HG03575 (cell line): ENCODE results near the gene MLLT10.

Experiments
- ATAC-seq: cut with Tn5 transposase; IDR thresholded peaks from one replicate; pipeline ENCODE4 v1.9.1; 2021; ENCODE audit not compliant: unreplicated experiment, insufficient number of reproducible peaks, low FRiP score; ENCODE audit errors: extremely low read depth

The MLLT10 gene

DNA sequence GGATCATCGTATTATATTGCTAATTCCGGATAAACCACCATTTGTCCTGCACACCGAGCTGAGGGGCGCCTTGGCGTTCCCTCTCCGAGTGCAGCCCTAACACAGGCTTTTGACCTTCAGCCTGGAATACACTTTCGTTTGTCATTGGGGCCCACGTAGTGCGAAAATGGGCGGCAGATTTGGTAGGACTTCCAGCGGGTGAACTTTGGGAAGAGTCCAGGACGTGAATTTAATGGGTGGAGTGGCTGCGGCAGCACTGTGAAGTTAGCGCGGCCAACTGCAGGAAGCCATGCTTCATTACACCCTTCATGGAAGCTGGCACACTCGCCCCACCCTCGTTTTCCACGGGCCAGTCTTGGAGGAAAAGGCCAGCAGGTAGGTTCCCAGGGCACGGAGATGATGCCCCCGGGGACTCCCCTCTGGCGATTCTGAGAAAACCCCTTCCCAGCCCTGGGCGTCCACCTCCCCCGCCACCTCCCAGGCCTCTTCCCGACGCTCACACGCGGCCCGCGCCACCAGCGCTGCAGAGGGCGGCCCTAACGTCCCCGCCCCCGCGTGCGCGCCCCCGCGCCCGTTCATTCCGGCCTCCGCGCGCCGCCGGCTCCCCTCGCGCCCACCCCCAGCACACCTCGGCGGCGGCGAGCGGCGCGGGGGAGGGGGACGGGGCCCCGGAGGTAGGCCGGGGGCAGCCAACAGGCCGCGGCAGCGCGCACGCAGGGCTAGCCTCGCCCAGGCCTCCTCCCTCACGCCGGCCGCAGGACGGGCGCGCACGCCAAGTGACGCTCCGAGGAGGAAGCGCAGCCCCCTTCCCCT is at the start of gene MLLT10:
MLLT10 (plus strand) TSS at position 766 of the 813 bp plus-strand sequence. CDS start 413 bp downstream, outside the sequence.
- ATAC-seq, result no peak

DNA sequence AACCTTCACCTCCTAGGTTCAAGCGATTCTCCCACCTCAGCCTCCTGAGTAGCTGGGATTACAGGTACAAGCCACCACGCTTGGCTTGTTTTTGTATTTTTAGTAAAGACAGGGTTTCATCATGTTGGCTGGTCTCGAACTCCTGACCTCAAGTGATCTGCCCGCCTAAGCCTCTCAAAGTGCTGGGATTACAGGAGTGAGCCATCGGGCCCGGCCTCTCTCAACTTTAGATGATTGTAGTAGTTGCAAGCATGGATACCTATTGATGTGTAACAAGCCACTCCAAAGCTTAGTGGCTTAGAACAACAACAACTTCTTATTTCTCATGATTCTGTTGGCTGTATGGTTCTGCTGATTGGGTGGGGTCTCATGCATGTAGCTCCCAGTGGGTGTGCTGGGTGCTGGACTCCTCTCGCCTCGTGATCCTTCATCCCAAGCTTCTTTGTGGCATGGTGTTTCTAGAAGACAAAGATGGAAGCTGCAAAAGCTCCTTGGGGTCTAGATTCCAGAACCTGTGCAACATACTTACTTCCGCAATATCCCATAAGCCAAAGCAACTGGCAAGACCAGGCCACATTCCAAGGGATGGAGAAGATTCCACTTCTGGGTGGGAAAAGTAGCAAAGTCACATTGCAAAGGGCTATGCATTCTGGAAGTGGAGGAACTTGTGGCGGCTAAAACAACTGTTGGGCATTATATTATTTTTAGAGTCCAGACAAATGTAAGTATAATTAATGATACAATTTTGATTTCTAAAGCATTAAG is 46.4 kb upstream of the MLLT10 start:
- ATAC-seq, result no peak

GRCh38 chr10:21488246-21488956 is 45.6 kb upstream of the MLLT10 start:
- no peak for ATAC-seq

DNA sequence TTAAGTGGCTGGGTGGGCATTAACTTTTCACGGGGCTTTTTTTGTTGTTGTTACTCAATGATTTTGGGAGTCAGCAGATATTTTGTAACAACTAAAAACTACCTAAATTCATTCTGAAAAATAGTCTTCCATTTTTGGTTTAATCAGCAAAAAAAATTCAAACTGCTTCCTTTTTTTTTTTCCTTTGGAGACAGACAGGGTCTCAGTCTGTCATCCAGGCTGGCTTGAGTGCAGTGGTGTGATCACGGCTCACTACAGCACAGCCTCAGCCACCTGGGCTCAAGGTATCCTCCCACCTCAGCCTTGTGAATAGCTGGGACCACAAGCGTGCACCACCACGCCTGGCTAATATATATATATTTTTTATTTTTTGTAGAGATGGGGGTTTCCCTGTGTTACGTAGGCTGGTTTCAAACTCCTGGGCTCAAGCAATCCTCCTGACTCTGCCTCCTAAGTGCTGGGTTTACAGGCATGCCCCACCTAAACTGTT is 45.0 kb upstream of the MLLT10 start:
- ATAC-seq, result no peak

DNA sequence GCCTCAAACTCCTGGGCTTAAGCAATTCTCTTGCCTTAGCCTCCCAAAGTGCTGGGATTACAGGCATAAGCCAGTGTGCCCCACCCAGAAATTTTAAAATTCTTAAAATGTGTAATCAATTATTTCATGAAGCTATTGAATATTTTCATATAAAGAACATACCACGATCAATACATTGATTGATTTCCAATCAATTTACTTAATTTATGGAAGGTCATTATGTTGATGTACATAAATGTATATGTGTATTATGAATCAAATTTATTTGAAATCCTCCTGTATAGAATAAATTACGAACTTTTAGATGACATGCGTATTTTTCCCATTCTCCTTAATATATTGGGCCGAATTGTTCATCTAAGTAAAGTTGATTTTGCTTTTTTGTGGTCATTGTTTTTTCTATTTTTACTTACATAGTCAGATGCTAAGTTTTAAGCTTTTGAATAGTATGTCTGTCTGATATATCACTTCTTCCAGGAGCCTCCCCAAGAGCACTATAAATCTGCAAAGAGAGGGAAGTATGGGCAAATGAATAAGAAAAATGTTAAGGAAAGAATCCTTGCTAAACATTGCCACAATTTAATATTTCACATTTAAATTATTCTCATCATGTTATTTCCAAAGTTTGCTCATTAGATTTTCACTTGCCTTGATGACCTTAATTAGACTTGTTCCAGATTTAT is 43.9 kb upstream of the MLLT10 start:
- no peak for ATAC-seq

DNA sequence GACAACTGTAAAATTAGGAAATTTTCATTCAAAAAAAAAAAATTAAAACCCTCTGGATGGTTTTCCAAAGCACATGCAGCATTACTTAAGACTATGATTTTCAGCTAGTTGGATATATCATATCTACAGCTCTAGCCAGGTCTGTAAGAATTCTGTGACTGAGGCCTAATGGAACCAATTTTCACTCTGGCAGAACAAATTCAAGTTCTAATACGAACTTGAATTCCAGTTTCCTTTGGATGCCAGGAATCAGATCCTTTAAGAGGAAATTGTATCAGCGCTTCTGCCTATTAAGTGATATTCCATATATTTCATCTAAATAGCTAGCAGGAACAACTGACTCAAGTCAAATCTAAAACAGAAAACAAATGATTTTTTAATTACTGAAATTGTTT is 43.3 kb upstream of the MLLT10 start:
- ATAC-seq, result no peak

GRCh38 chr10:21492421-21492820 is 41.6 kb upstream of the MLLT10 start:
- no peak for ATAC-seq

DNA sequence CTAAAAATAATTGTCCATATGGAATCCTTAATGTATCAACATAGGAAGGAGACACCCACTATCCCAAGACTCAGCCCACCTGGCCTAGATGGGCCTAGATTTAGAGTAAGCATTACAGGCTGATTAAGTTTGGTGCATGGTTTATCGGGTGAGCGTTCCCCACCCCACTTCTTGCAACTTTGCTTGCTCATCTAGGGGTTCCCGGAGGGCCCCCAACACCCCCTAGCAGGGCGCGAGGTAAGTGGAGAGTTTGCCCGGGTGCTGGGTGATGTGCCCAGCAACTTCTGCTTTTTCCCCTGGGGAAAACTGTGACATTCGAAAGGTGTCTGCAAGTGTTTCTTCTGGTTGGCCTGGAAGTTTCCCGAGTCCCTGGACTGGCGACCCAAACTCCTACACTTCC is 40.2 kb upstream of the MLLT10 start:
- ATAC-seq, result no peak

GRCh38 chr10:21494191-21495001 is 39.6 kb upstream of the MLLT10 start:
- ATAC-seq, result no peak

GRCh38 chr10:21495002-21495751 is 38.9 kb upstream of the MLLT10 start:
- ATAC-seq, result no peak

GRCh38 chr10:21495752-21496342 is 38.2 kb upstream of the MLLT10 start:
- ATAC-seq, result no peak

- ATAC-seq, result no peak
Measured at GRCh38 chr10:21496343-21497176, 37.5 kb upstream of the MLLT10 start.

GRCh38 chr10:21497177-21497807 is 36.7 kb upstream of the MLLT10 start:
- no peak for ATAC-seq

- no peak for ATAC-seq
Measured at GRCh38 chr10:21498377-21498776, 35.7 kb upstream of the MLLT10 start.

DNA sequence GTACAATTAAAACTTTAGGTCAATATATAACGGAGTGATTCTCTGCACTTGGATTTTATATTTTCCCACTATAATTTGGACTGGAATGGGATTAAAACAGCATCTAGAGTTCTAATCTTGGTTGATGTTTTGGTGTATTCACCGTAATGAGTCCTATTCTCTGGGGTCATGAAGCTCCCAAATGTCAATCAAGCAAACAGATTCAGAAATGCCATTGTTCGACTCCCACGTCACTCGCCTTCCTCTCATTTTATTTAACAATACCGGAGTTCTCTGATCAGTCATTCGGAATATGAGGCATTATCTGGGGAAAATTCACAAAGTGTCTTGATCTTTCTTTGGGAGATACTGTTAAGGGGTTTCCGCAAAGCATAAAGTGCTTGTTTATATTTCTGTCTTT is 35.0 kb upstream of the MLLT10 start:
- no peak for ATAC-seq
